Gastrocnemius medialis (tissue), 4 donors: ENCODE data around the gene KLF11. TPM values are rescaled to one million over a fixed set of nuclear protein-coding genes. Genes with fewer than 3 reads are reported as not detected.

Experiments
- ATAC-seq, 2 donors: fragments of 150-250 bp; one replicate each; pipeline ENCODE4 v1.9.1; 2016
- DNase-seq, 2 donors: peaks; one replicate each; pipeline ENCODE4 v3.0.0-alpha.2; 2019
- H3K27ac ChIP-seq, 4 donors: fragments of 200-600 bp; sonication (generic); 1 replicate in 1 of 4; 2 replicates in 3 of 4; pipeline ENCODE4 v1.5.1; 2016 to 2018; ENCODE audit warnings: mild to moderate bottlenecking in 2 of 4, moderate library complexity in 1 of 4
- H3K27me3 ChIP-seq, 3 donors: fragments of 200-600 bp; sonication (generic) in 2 of 3; 1 replicate in 1 of 3; 2 replicates in 2 of 3; pipeline versions ENCODE4 v1.5.1 to v1.6.0; 2016 to 2019; ENCODE audit warnings: mild to moderate bottlenecking in 1 of 3, moderate library complexity in 1 of 3
- H3K36me3 ChIP-seq, 2 donors: fragments of 200-600 bp; sonication (generic) in 1 of 2; one replicate each; pipeline ENCODE4 v1.5.1; 2017 to 2018
- H3K4me1 ChIP-seq, 2 donors: fragments of 200-600 bp; sonication (generic) in 1 of 2; one replicate each; pipeline ENCODE4 v1.5.1; 2016 to 2017; ENCODE audit warnings: mild to moderate bottlenecking in 2 of 2
- H3K4me3 ChIP-seq, 4 donors: fragments of 200-600 bp; sonication (generic) in 3 of 4; 1 replicate in 1 of 4; 2 replicates in 3 of 4; pipeline ENCODE4 v1.5.1; 2016 to 2019; ENCODE audit warnings: mild to moderate bottlenecking in 2 of 4
- H3K9me3 ChIP-seq, 3 donors: fragments of 200-600 bp; sonication (generic) in 2 of 3; 1 replicate in 1 of 3; 2 replicates in 2 of 3; pipeline ENCODE4 v1.5.1; 2016 to 2019
- POLR2A ChIP-seq, 2 donors: fragments of 450-650 bp; IDR thresholded peaks; one replicate each; pipeline ENCODE4 v1.6.1; 2017; ENCODE audit warnings: antibody characterized with exemption in 2 of 2, mild to moderate bottlenecking in 2 of 2, moderate library complexity in 2 of 2
- in situ Hi-C, 4 donors: fragments of 200-750 bp; cut with MboI; loops; one replicate each; pipeline versions ENCODE4 v1.15.0 to v1.8.0; 2017; ENCODE audit warnings: low sequenced_read_pairs in 4 of 4
- intact Hi-C: fragments of 100-400 bp; cut with DNase I; formaldehyde crosslinking; loops from one replicate; pipeline ENCODE4 v1.15.1; 2023; ENCODE audit warnings: low total_unique reads
- total RNA-seq, 4 donors: library from RNA; depleted of rRNA; stranded (reverse); fragments of >200 nt; gene quantifications; one replicate each; pipeline versions ENCODE4 v1.1.0 to v1.2.3, GENCODE V29; 2016
- TF ChIP-seq, protein P1 (sequence below), 5 experiments: fragments of 450-650 bp in 3 of 5; fragments of 200-600 bp in 2 of 5; sonication (generic) in 2 of 5; IDR thresholded peaks in 4 of 5; conservative IDR thresholded peaks in 1 of 5; 1 replicate in 4 of 5; 2 replicates in 1 of 5; pipeline ENCODE4 v1.5.1; 2016 to 2019; ENCODE audit warnings: antibody characterized with exemption in 5 of 5, mild to moderate bottlenecking in 3 of 5, moderate library complexity in 3 of 5

The KLF11 gene
- total RNA-seq, 4 donors from 2014 or later = 7.6 to 18.3 (median 12.9) TPM

GRCh38 chr2:10103179-10103578 is 59.8 kb downstream of the KLF11 start:
- DNase-seq = no peak
- H3K36me3 ChIP-seq = no peaks in the 10 kb centered on the region
- TF ChIP-seq POLR2A (IDR thresholded peaks at IDR 0.05) = no peak
- TF ChIP-seq, protein P1, sequence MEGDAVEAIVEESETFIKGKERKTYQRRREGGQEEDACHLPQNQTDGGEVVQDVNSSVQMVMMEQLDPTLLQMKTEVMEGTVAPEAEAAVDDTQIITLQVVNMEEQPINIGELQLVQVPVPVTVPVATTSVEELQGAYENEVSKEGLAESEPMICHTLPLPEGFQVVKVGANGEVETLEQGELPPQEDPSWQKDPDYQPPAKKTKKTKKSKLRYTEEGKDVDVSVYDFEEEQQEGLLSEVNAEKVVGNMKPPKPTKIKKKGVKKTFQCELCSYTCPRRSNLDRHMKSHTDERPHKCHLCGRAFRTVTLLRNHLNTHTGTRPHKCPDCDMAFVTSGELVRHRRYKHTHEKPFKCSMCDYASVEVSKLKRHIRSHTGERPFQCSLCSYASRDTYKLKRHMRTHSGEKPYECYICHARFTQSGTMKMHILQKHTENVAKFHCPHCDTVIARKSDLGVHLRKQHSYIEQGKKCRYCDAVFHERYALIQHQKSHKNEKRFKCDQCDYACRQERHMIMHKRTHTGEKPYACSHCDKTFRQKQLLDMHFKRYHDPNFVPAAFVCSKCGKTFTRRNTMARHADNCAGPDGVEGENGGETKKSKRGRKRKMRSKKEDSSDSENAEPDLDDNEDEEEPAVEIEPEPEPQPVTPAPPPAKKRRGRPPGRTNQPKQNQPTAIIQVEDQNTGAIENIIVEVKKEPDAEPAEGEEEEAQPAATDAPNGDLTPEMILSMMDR (IDR thresholded peaks at IDR 0.05 in 4 of 5, conservative IDR thresholded peaks at IDR 0.05 in 1 of 5) = no peak
- no peaks in the 10 kb centered on the region for H3K27me3 ChIP-seq
- no peaks in the 10 kb centered on the region for H3K4me1 ChIP-seq
- H3K4me3 ChIP-seq = no peak overlapping the region
- in situ Hi-C loops = loop anchor here in 1 of 4 donors (25.0 kb wide), 1 partner anchor 559 kb away; no protein-coding TSS in a partner anchor
- no peak for ATAC-seq
- intact Hi-C loops = no loop called here
- H3K9me3 ChIP-seq = no peaks in the 10 kb centered on the region
- no peak overlapping the region for H3K27ac ChIP-seq

Other genes starting within 250 kb of the KLF11 start
- 1 to 10 TPM; 5.0 to 8.4 (median 7.3) TPM for gene TAF1B, start 200.1 kb upstream of the KLF11 start, total RNA-seq
- 1 to 10 TPM in 1 of 4 donors, under 1 TPM in 3; 0.29 to 1.0 (median 0.75) TPM for gene GRHL1, start 91.9 kb upstream of the KLF11 start, total RNA-seq
- under 1 TPM in 3 of 4 donors, not detected in 1; 0.10 to 0.42 (median 0.18) TPM for gene CYS1, start 36.9 kb downstream of the KLF11 start, total RNA-seq
- 1 to 10 TPM in 1 of 4 donors, not detected in 3; 2.0 TPM for gene RRM2, start 79.2 kb downstream of the KLF11 start, total RNA-seq